Measurements from ENCODE around the gene SDK1. TPM values are rescaled to one million over a fixed set of nuclear protein-coding genes. Genes with fewer than 3 reads are reported as not detected.

The SDK1 gene
- total RNA-seq, 1 donor from 2014 or later: 16.7 TPM

DNA sequence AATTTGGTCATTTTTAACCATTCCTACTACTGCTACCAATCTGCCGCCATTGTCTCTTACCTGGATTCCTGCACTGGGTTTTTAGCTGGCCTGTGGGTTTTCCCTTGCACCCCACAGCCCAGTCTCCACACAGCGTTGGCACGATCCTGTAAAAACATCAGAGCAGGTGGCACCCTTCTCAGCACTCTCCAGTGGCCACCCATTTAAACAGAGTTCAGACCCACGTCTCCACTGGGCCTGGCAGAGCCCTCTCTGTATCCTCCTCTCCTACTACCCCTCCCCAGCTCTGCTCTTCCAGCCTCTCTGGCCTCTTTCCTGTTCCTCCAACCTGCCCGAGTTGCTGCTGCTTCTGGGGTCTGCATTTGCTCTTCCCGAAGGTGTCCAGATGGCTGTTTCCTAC lies 259.4 kb downstream of the SDK1 start:
- no peaks in the 10 kb centered on the region for H3K27me3 ChIP-seq
- peaks cover 6% of the 10 kb centered on the region for H3K4me1 ChIP-seq
- H3K9me3 ChIP-seq: no peaks in the 10 kb centered on the region
- H3K27ac ChIP-seq: no peak overlapping the region
- intact Hi-C loops (cut with DNase I): no loop called here
- TF ChIP-seq POLR2AphosphoS5 (IDR thresholded peaks at IDR 0.05; ENCODE audit: insufficient read depth in 1 of 2, low read depth in 1 of 2): no peak
- H3K36me3 ChIP-seq: no peaks in the 10 kb centered on the region
- no peak for DNase-seq (ENCODE audit: extremely low spot score in 2 of 2)
- H3K4me3 ChIP-seq: no peak overlapping the region

- TF ChIP-seq POLR2AphosphoS5 (IDR thresholded peaks at IDR 0.05; ENCODE audit: insufficient read depth in 1 of 2, low read depth in 1 of 2) (no peak), POLR2A (IDR thresholded peaks at IDR 0.05) (no peak)
- TF ChIP-seq, protein P1, sequence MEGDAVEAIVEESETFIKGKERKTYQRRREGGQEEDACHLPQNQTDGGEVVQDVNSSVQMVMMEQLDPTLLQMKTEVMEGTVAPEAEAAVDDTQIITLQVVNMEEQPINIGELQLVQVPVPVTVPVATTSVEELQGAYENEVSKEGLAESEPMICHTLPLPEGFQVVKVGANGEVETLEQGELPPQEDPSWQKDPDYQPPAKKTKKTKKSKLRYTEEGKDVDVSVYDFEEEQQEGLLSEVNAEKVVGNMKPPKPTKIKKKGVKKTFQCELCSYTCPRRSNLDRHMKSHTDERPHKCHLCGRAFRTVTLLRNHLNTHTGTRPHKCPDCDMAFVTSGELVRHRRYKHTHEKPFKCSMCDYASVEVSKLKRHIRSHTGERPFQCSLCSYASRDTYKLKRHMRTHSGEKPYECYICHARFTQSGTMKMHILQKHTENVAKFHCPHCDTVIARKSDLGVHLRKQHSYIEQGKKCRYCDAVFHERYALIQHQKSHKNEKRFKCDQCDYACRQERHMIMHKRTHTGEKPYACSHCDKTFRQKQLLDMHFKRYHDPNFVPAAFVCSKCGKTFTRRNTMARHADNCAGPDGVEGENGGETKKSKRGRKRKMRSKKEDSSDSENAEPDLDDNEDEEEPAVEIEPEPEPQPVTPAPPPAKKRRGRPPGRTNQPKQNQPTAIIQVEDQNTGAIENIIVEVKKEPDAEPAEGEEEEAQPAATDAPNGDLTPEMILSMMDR (IDR thresholded peaks at IDR 0.05): no peak
- no peak overlapping the region for H3K27ac ChIP-seq
- no peak for DNase-seq (ENCODE audit: extremely low spot score in 2 of 2)
- intact Hi-C loops (cut with DNase I): no loop called here
- H3K4me3 ChIP-seq: no peak overlapping the region
- H3K9me3 ChIP-seq: no peaks in the 10 kb centered on the region
- H3K4me1 ChIP-seq: peaks cover 6% of the 10 kb centered on the region
- H3K36me3 ChIP-seq: no peaks in the 10 kb centered on the region
- H3K27me3 ChIP-seq: no peaks in the 10 kb centered on the region
Observed at GRCh38 chr7:3561932-3562331, 260.9 kb downstream of the SDK1 start.

DNA sequence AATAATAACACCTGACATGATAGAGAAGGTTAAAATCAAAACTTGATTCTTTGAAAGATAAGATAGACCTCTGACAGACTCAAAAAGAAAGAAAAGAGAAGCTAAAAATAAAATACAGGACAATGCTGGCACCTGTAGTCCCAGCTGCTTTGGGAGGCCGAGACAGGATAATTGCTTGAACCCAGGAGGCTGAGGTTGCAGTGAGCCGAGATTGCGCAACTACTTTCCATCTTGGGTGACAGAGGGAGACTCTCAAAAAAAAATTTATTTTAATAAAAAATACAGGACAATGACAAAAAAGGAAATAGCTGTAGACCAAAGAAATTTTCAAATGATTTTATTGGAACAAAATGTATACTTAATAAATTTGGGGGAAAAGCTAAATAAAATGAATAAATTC lies 263.2 kb downstream of the SDK1 start:
- TF ChIP-seq POLR2A (IDR thresholded peaks at IDR 0.05) (no peak), POLR2AphosphoS5 (IDR thresholded peaks at IDR 0.05; ENCODE audit: insufficient read depth in 1 of 2, low read depth in 1 of 2) (no peak)
- TF ChIP-seq, protein P1 (IDR thresholded peaks at IDR 0.05): no peak
- Histone ChIP-seq H3K4me3 (no peak overlapping the region), H3K9me3 (no peaks in the 10 kb centered on the region), H3K27me3 (no peaks in the 10 kb centered on the region), H3K4me1 (peaks cover 2% of the 10 kb centered on the region), H3K27ac (no peak overlapping the region), H3K36me3 (no peaks in the 10 kb centered on the region)
- intact Hi-C loops (cut with DNase I): no loop called here
- DNase-seq (ENCODE audit: extremely low spot score in 2 of 2): no peak

GRCh38 chr7:3568516-3568915 lies 267.5 kb downstream of the SDK1 start:
- Histone ChIP-seq H3K4me3 (no peak overlapping the region), H3K4me1 (no peaks in the 10 kb centered on the region), H3K27ac (no peak overlapping the region), H3K9me3 (no peaks in the 10 kb centered on the region), H3K27me3 (no peaks in the 10 kb centered on the region), H3K36me3 (no peaks in the 10 kb centered on the region)
- intact Hi-C loops (cut with DNase I): no loop called here
- no peak for DNase-seq (ENCODE audit: extremely low spot score in 2 of 2)
- no peak for TF ChIP-seq POLR2AphosphoS5 (IDR thresholded peaks at IDR 0.05; ENCODE audit: insufficient read depth in 1 of 2, low read depth in 1 of 2)
- TF ChIP-seq, protein P1 (IDR thresholded peaks at IDR 0.05): no peak
- no peak for TF ChIP-seq POLR2A (IDR thresholded peaks at IDR 0.05)

- no peak overlapping the region for H3K27ac ChIP-seq
- TF ChIP-seq POLR2AphosphoS5 (IDR thresholded peaks at IDR 0.05; ENCODE audit: insufficient read depth in 1 of 2, low read depth in 1 of 2) (no peak), POLR2A (IDR thresholded peaks at IDR 0.05) (no peak)
- DNase-seq (ENCODE audit: extremely low spot score in 2 of 2): no peak
- intact Hi-C loops (cut with DNase I): no loop called here
- H3K36me3 ChIP-seq: no peaks in the 10 kb centered on the region
- no peaks in the 10 kb centered on the region for H3K9me3 ChIP-seq
- no peaks in the 10 kb centered on the region for H3K27me3 ChIP-seq
- no peak overlapping the region for H3K4me3 ChIP-seq
- no peaks in the 10 kb centered on the region for H3K4me1 ChIP-seq
Observed at GRCh38 chr7:3569643-3570042, 268.6 kb downstream of the SDK1 start.

DNA sequence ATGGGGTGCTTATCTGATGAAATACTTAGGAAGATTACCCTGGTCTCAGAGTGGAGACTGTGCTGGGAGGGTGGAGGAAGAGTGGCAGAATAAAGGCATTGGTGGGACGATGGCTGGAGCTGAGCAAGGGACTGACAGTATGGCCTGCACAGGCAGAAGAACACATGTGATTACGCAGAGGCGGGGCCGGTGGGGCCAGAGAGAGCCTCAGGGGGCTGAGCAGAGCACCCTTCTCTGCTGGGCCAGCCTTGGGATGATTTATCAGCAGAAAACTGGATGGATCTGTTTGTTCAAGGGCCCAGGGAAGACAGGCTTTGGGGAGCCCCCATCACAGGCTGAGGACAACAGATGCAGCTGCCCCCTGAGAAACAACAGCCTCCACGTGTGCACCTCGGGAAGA lies 272.1 kb downstream of the SDK1 start:
- DNase-seq (ENCODE audit: extremely low spot score in 2 of 2): no peak
- H3K4me3 ChIP-seq: no peak overlapping the region
- intact Hi-C loops (cut with DNase I): no loop called here
- H3K27ac ChIP-seq: no peak overlapping the region
- no peaks in the 10 kb centered on the region for H3K27me3 ChIP-seq
- no peaks in the 10 kb centered on the region for H3K9me3 ChIP-seq
- no peaks in the 10 kb centered on the region for H3K4me1 ChIP-seq
- TF ChIP-seq POLR2A (IDR thresholded peaks at IDR 0.05) (no peak), POLR2AphosphoS5 (IDR thresholded peaks at IDR 0.05; ENCODE audit: insufficient read depth in 1 of 2, low read depth in 1 of 2) (no peak)
- TF ChIP-seq, protein P1 (IDR thresholded peaks at IDR 0.05): no peak
- H3K36me3 ChIP-seq: no peaks in the 10 kb centered on the region

Measured in vagina (tissue), 2 donors.